NCI-H2107 (cell line): ENCODE results near the gene RAD18.
A peak's percentile ranks its signal among the peaks of the same experiment; 100 is the strongest.

Experiments
- DNase-seq: peaks from one replicate; lab custom pipeline; 2025; lab: John Stamatoyannopoulos, UW

The RAD18 gene

GRCh38 chr3:8963137-8963853 lies at the start of gene RAD18:
Gene RAD18 (minus strand): TSS chr3:8963472. CDS start chr3:8963385, 87 bp downstream.
- peak; percentile 72 for DNase-seq

GRCh38 chr3:9012521-9012920 lies 49.2 kb upstream of the RAD18 start:
- DNase-seq, result no peak

GRCh38 chr3:9009976-9010545 lies 46.8 kb upstream of the RAD18 start:
- no peak for DNase-seq

- DNase-seq, result no peak
These were observed 45.4 kb upstream of the RAD18 start for GRCh38 chr3:9008550-9009255.

GRCh38 chr3:9007928-9008327 lies 44.7 kb upstream of the RAD18 start:
- no peak for DNase-seq

- DNase-seq, result no peak
These were observed 43.9 kb upstream of the RAD18 start for GRCh38 chr3:9007213-9007612.

GRCh38 chr3:9000041-9000440 lies 36.8 kb upstream of the RAD18 start:
- no peak for DNase-seq

- DNase-seq, result no peak
These were observed 33.9 kb upstream of the RAD18 start for GRCh38 chr3:8997151-8997550.

GRCh38 chr3:8996681-8997121 lies 33.4 kb upstream of the RAD18 start:
- no peak for DNase-seq

- no peak for DNase-seq
These were observed 32.9 kb upstream of the RAD18 start for GRCh38 chr3:8996216-8996615.

- DNase-seq, result no peak
These were observed 31.0 kb upstream of the RAD18 start for GRCh38 chr3:8994226-8994625.

- DNase-seq, result no peak
These were observed 30.1 kb upstream of the RAD18 start for GRCh38 chr3:8993331-8993730.

- no peak for DNase-seq
These were observed 29.6 kb upstream of the RAD18 start for GRCh38 chr3:8992854-8993253.

GRCh38 chr3:8992199-8992598 lies 28.9 kb upstream of the RAD18 start:
- no peak for DNase-seq

- peak; percentile 10 for DNase-seq
These were observed 27.3 kb upstream of the RAD18 start for GRCh38 chr3:8990266-8991215.

- DNase-seq, result no peak
These were observed 25.7 kb upstream of the RAD18 start for GRCh38 chr3:8988791-8989558.

- no peak for DNase-seq
These were observed 25.0 kb upstream of the RAD18 start for GRCh38 chr3:8988384-8988655.

GRCh38 chr3:8987645-8988383 lies 24.5 kb upstream of the RAD18 start:
- peak; percentile 27 for DNase-seq

- DNase-seq, result no peak
These were observed 24.0 kb upstream of the RAD18 start for GRCh38 chr3:8987226-8987625.

- no peak for DNase-seq
These were observed 23.5 kb upstream of the RAD18 start for GRCh38 chr3:8986741-8987140.

- no peak for DNase-seq
These were observed 22.6 kb upstream of the RAD18 start for GRCh38 chr3:8985876-8986275.
